Measurements from ENCODE around the gene MICOS13. TPM values are rescaled to one million over a fixed set of nuclear protein-coding genes. Genes with fewer than 3 reads are reported as not detected.

The MICOS13 gene
- polyA plus RNA-seq, 1 of the 3 experiments (the other 2 are of a cell fraction): 112 TPM

GRCh38 chr19:5632657-5633056 lies 47.7 kb downstream of the MICOS13 start:
- no peak overlapping the region for H3K27ac ChIP-seq (ENCODE audit: low read depth in 2 of 2, low read length in 1 of 2)
- no peak overlapping the region for H3K9ac ChIP-seq
- peaks cover 92% of the 10 kb centered on the region for H4K20me1 ChIP-seq (ENCODE audit: insufficient read depth)
- WGBS (ENCODE audit: low lambda C conversion rate): 95% methylated on average over 5 of the region's 5 CpGs
- H3F3A ChIP-seq (replicated peaks; ENCODE audit: insufficient read depth): peaks cover 5% of the 10 kb centered on the region
- peaks cover 100% of the 10 kb centered on the region for H3K79me2 ChIP-seq (ENCODE audit: insufficient read depth)
- ChIA-PET POLR2A (no interaction called here), CTCF (no interaction called here)
- H3K27me3 ChIP-seq (ENCODE audit: insufficient read depth): no peaks in the 10 kb centered on the region
- no peak overlapping the region for H3K4me3 ChIP-seq (ENCODE audit: low read depth in 2 of 2, low read length in 1 of 2)
- no peak for TF ChIP-seq NFIC (IDR thresholded peaks at IDR 0.05; ENCODE audit: borderline replicate concordance)
- TF ChIP-seq FOXM1 (IDR thresholded peaks at IDR 0.05; ENCODE audit: low read depth): no peak
- no peak for TF ChIP-seq EP300 (IDR thresholded peaks at IDR 0.05; ENCODE audit: borderline replicate concordance in 1 of 2, low read depth in 1 of 2, low read length in 1 of 2)
- TF ChIP-seq USF1 (IDR thresholded peaks at IDR 0.05; ENCODE audit: borderline replicate concordance, low read depth): no peak
- no peak for TF ChIP-seq MXI1 (IDR thresholded peaks at IDR 0.05; ENCODE audit: low read depth, low read length)
- TF ChIP-seq TCF12 (IDR thresholded peaks at IDR 0.05): no peak
- no peak for TF ChIP-seq SIN3A (IDR thresholded peaks at IDR 0.05; ENCODE audit: borderline replicate concordance, low read depth, low read length)
- TF ChIP-seq EZH2phosphoT487 (IDR thresholded peaks at IDR 0.05; ENCODE audit: borderline replicate concordance, low read depth): no peak
- no peak for TF ChIP-seq YY1 (IDR thresholded peaks at IDR 0.05; ENCODE audit: low read depth)
- TF ChIP-seq FOXJ3 (CRISPR knock-in tag; IDR thresholded peaks at IDR 0.05): no peak
- no peak for TF ChIP-seq JUND (IDR thresholded peaks at IDR 0.05)
- no peak for TF ChIP-seq IRF3 (IDR thresholded peaks at IDR 0.05; ENCODE audit: low read depth, low read length)
- no peak for TF ChIP-seq FOSL2 (IDR thresholded peaks at IDR 0.05; ENCODE audit: borderline replicate concordance, low read depth)
- no peak for TF ChIP-seq PBX3 (IDR thresholded peaks at IDR 0.05)
- TF ChIP-seq RCOR1 (IDR thresholded peaks at IDR 0.05; ENCODE audit: low read length): no peak
- peaks cover 0 to 3% of the 10 kb centered on the region in 2 experiments; a peak in 1 of 4 replicates for H3K4me1 ChIP-seq (ENCODE audit: control insufficient read depth in 1 of 2, insufficient read depth in 2 of 2, low read depth in 1 of 2, low read length in 1 of 2)
- no peaks in the 10 kb centered on the region for H3K9me2 ChIP-seq
- H3K36me3 ChIP-seq (replicated peaks in 1 of 2; ENCODE audit: control insufficient read depth in 1 of 2, insufficient read depth in 2 of 2, low read length in 1 of 2): peaks cover 20 to 47% of the 10 kb centered on the region in 2 experiments
- H3K9me3 ChIP-seq: no peaks in the 10 kb centered on the region
- H2AFZ ChIP-seq (ENCODE audit: low read depth): no peak overlapping the region
- DNase-seq: no peak
- no peak overlapping the region for H3K4me2 ChIP-seq

GRCh38 chr19:5632241-5632612 lies 48.1 kb downstream of the MICOS13 start:
- peaks cover 0 to 3% of the 10 kb centered on the region in 2 experiments; a peak in 1 of 4 replicates for H3K4me1 ChIP-seq (ENCODE audit: control insufficient read depth in 1 of 2, insufficient read depth in 2 of 2, low read depth in 1 of 2, low read length in 1 of 2)
- H3K9ac ChIP-seq: no peak overlapping the region
- no peaks in the 10 kb centered on the region for H3K9me3 ChIP-seq
- H3K79me2 ChIP-seq (ENCODE audit: insufficient read depth): peaks cover 100% of the 10 kb centered on the region
- TF ChIP-seq NFIC (IDR thresholded peaks at IDR 0.05; ENCODE audit: borderline replicate concordance) (no peak), USF1 (IDR thresholded peaks at IDR 0.05; ENCODE audit: borderline replicate concordance, low read depth) (no peak), ELF1 (IDR thresholded peaks at IDR 0.05) (no peak), RAD21 (IDR thresholded peaks at IDR 0.05; ENCODE audit: low read length) (no peak), RCOR1 (IDR thresholded peaks at IDR 0.05; ENCODE audit: low read length) (no peak), FOXM1 (IDR thresholded peaks at IDR 0.05; ENCODE audit: low read depth) (no peak)
- H3K9me2 ChIP-seq: no peaks in the 10 kb centered on the region
- H3F3A ChIP-seq (replicated peaks; ENCODE audit: insufficient read depth): peaks cover 5% of the 10 kb centered on the region
- H3K27ac ChIP-seq (ENCODE audit: low read depth in 2 of 2, low read length in 1 of 2): no peak overlapping the region
- H3K4me2 ChIP-seq: no peak overlapping the region
- no peak overlapping the region for H2AFZ ChIP-seq (ENCODE audit: low read depth)
- no peak overlapping the region for H3K4me3 ChIP-seq (ENCODE audit: low read depth in 2 of 2, low read length in 1 of 2)
- H3K36me3 ChIP-seq (replicated peaks in 1 of 2; ENCODE audit: control insufficient read depth in 1 of 2, insufficient read depth in 2 of 2, low read length in 1 of 2): peaks cover 24 to 52% of the 10 kb centered on the region in 2 experiments
- ChIA-PET CTCF (no interaction called here), POLR2A (no interaction called here)
- H3K27me3 ChIP-seq (ENCODE audit: insufficient read depth): no peaks in the 10 kb centered on the region
- 94% methylated on average over 4 of the region's 4 CpGs for WGBS (ENCODE audit: low lambda C conversion rate)
- peaks cover 92% of the 10 kb centered on the region for H4K20me1 ChIP-seq (ENCODE audit: insufficient read depth)
- DNase-seq: no peak

Data from SK-N-SH (cell line).